Smooth muscle cell (in vitro differentiated cells): ENCODE data around the gene PMM2. TPM values are rescaled to one million over a fixed set of nuclear protein-coding genes. Genes with fewer than 3 reads are reported as not detected.
A peak's percentile ranks its signal among the peaks of the same experiment; 100 is the strongest.

ENCODE experiments used
- DNase-seq: peaks from one replicate; lab custom pipeline; 2025; ENCODE audit not compliant: unreplicated experiment; lab: John Stamatoyannopoulos, UW
- H2AFZ ChIP-seq: fragments of 200-600 bp; sonication (generic); 2 replicates; pipeline ENCODE4 v1.6.0; 2016; ENCODE audit warnings: antibody characterized with exemption, low read depth, mild to moderate bottlenecking
- H3F3A ChIP-seq: fragments of 200-600 bp; sonication (generic); 2 replicates; pipeline ENCODE4 v1.6.0; 2017; ENCODE audit warnings: antibody characterized with exemption, low read depth
- H3K27ac ChIP-seq: fragments of 200-600 bp; sonication (generic); 2 replicates; pipeline ENCODE4 v1.5.1; 2016; ENCODE audit warnings: low read depth, mild to moderate bottlenecking
- H3K27me3 ChIP-seq: fragments of 200-600 bp; sonication (generic); 2 replicates; pipeline ENCODE4 v1.6.1; 2016; ENCODE audit warnings: low read depth, mild to moderate bottlenecking
- H3K36me3 ChIP-seq: fragments of 200-600 bp; sonication (generic); 2 replicates; pipeline ENCODE4 v1.5.1; 2016; ENCODE audit warnings: low read depth
- H3K4me1 ChIP-seq: fragments of 200-600 bp; sonication (generic); 2 replicates; pipeline ENCODE4 v1.5.1; 2016; ENCODE audit warnings: low read depth
- H3K4me2 ChIP-seq: fragments of 200-600 bp; sonication (generic); 2 replicates; pipeline ENCODE4 v1.6.0; 2016; ENCODE audit warnings: mild to moderate bottlenecking
- H3K4me3 ChIP-seq: fragments of 200-600 bp; sonication (generic); 2 replicates; pipeline ENCODE4 v1.5.1; 2016; ENCODE audit warnings: mild to moderate bottlenecking
- H3K79me2 ChIP-seq: fragments of 200-600 bp; sonication (generic); 2 replicates; pipeline ENCODE4 v1.6.0; 2016; ENCODE audit warnings: low read depth, mild to moderate bottlenecking
- H3K9ac ChIP-seq: fragments of 200-600 bp; sonication (generic); 2 replicates; pipeline ENCODE4 v1.6.0; 2016; ENCODE audit warnings: low read depth
- H3K9me3 ChIP-seq: fragments of 200-600 bp; sonication (generic); replicated peaks from 2 replicates; pipeline ENCODE4 v1.5.1; 2016; ENCODE audit warnings: low read depth
- H4K20me1 ChIP-seq: fragments of 200-600 bp; sonication (generic); 2 replicates; pipeline ENCODE4 v1.6.0; 2016; ENCODE audit warnings: low read depth
- CTCF ChIP-seq: fragments of 200-600 bp; sonication (generic); IDR thresholded peaks from 2 replicates; pipeline ENCODE4 v1.5.1; 2017; ENCODE audit warnings: borderline replicate concordance, mild to moderate bottlenecking, antibody characterized with exemption; ENCODE audit not compliant: insufficient read depth, poor library complexity, severe bottlenecking
- WGBS: methylation state at CpG from one replicate; pipeline ENCODE4 v1.1.7; 2016; ENCODE audit warnings: low lambda C conversion rate; 5-methylcytosine and 5-hydroxymethylcytosine counted together
- polyA plus RNA-seq: library from polyadenylated mRNA; unstranded; fragments of >200 nt; fragmentation: Nextera tagmentation; extraction: Ambion mirVana; gene quantifications from 2 replicates; pipeline ENCODE4 v1.2.1, GENCODE V29; 2016
- total RNA-seq: library from RNA; depleted of rRNA; stranded (reverse); fragments of >200 nt; gene quantifications from 2 replicates; pipeline ENCODE4 v1.2.3, GENCODE V29; 2014

The PMM2 gene
- total and polyA plus RNA-seq, 2 experiments from 2014 or later, result 31.4 to 33.5 TPM

DNA sequence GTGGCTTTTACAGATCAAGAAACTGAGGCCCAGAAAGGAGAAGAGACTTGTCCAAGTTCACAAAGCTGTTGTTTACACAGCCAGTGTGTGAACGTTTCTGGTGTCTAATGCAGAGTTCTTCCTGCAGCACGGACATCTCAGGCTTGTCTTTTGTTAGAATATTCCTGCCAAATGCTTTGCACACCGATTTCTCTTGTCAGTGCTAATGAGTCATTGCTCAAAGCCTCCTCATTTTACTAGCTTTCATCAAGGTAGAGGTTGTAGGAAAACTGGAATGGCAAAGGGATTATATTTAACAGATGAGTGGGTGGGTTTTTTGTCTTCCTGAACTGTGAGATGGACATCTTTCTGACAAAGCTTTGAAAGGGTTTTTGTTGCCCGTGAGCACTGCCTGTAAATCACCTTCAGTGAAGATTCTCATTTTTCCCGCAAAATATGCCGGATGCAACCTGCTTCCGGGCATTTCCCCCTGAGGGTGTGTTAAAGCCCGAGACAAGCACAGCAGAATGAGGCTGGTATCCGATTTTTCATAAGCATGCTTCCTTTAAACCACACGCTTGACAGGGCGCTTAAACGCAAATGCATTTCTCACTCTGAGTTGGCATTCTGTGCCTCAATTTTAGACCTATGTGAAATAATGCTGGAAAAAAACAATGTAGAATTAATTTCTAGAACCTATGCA is 14.7 kb downstream of the PMM2 start:
- peaks cover 5% of the 10 kb centered on the region for H3F3A ChIP-seq
- no peak overlapping the region for H3K9ac ChIP-seq
- H2AFZ ChIP-seq, result no peak overlapping the region
- no peak for DNase-seq
- H3K27ac ChIP-seq, result peak overlapping the region; percentile 23
- H3K79me2 ChIP-seq, result peaks cover 19% of the 10 kb centered on the region
- no peak overlapping the region for H3K4me2 ChIP-seq
- no peaks in the 10 kb centered on the region for H3K4me1 ChIP-seq
- no peaks in the 10 kb centered on the region for H3K27me3 ChIP-seq
- TF ChIP-seq CTCF, result no peak
- peaks cover 96% of the 10 kb centered on the region for H4K20me1 ChIP-seq
- no peak overlapping the region for H3K4me3 ChIP-seq
- 72% methylated on average over 12 of the region's 12 CpGs for WGBS
- no peaks in the 10 kb centered on the region for H3K9me3 ChIP-seq
- peaks cover 52% of the 10 kb centered on the region for H3K36me3 ChIP-seq

- no peak for DNase-seq
- 91% methylated on average over 14 of the region's 14 CpGs for WGBS
- no peak for TF ChIP-seq CTCF
Measured at GRCh38 chr16:8814095-8814806, 16.6 kb downstream of the PMM2 start.

DNA sequence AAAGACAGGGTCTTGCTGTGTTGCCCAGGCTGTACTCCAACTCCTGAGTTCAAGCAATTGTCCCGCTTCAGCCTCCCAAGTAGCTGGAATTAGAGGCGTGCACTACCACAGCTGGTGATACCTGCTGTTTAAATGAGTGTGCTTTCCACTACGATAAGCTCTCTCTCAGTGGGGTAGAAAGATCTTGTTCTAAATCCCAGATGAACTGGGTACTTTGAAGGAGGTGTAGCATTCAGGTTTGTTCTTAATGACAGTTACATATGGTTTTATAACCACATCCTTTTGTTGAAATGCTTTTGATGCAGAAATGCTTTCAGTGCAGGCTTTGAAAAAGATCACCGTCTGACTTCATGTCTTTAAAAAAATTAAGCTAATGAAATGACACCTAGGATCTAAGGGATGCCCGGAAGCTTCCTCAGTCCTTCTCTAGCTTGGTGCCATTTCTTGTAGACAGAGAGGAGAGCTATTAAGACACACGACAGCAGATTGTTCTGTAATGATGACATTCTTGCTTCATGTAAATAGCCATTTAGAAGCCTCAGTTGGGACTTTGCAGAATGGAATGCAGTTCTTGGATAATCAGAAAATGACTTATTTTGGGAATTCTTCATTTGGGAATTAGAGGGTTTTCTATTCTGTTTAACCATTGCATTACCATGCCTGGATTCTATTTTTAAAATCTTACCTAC is 19.5 kb downstream of the PMM2 start:
- peaks cover 5% of the 10 kb centered on the region for H3F3A ChIP-seq
- no peak overlapping the region for H3K4me3 ChIP-seq
- DNase-seq, result no peak
- no peaks in the 10 kb centered on the region for H3K27me3 ChIP-seq
- no peak for TF ChIP-seq CTCF
- H3K4me2 ChIP-seq, result no peak overlapping the region
- peaks cover 96% of the 10 kb centered on the region for H4K20me1 ChIP-seq
- no peaks in the 10 kb centered on the region for H3K9me3 ChIP-seq
- H3K79me2 ChIP-seq, result peaks cover 12% of the 10 kb centered on the region
- peaks cover 29% of the 10 kb centered on the region for H3K36me3 ChIP-seq
- no peak overlapping the region for H3K9ac ChIP-seq
- no peak overlapping the region for H2AFZ ChIP-seq
- 88% methylated on average over 6 of the region's 6 CpGs for WGBS
- no peaks in the 10 kb centered on the region for H3K4me1 ChIP-seq
- no peak overlapping the region for H3K27ac ChIP-seq

More at GRCh38 chr16:8814095-8814806, 16.6 kb downstream of the PMM2 start:
- Histone ChIP-seq H3K4me2 (no peak overlapping the region), H2AFZ (no peak overlapping the region), H3K27ac (no peak overlapping the region), H3K4me1 (no peaks in the 10 kb centered on the region), H3K9ac (no peak overlapping the region), H3K79me2 (peaks cover 7% of the 10 kb centered on the region), H4K20me1 (peaks cover 96% of the 10 kb centered on the region), H3K4me3 (no peak overlapping the region), H3F3A (peaks cover 5% of the 10 kb centered on the region), H3K36me3 (peaks cover 43% of the 10 kb centered on the region), H3K9me3 (no peaks in the 10 kb centered on the region), H3K27me3 (no peaks in the 10 kb centered on the region)
